ENCODE results near the gene SEMA3B. TPM values are rescaled to one million over a fixed set of nuclear protein-coding genes. Genes with fewer than 3 reads are reported as not detected.

Gene SEMA3B
- total RNA-seq, 5 donors from 2014 or later (not counting 1 experiment from before 2014, with no cell fraction given) = 0.33 to 2.5 (median 1.5) TPM

GRCh38 chr3:50289130-50289529 lies 20.2 kb downstream of the SEMA3B start:
- Histone ChIP-seq H3K27me3 (replicated peaks in 1 of 2; ENCODE audit: control insufficient read depth in 2 of 2, extremely low read depth in 1 of 2, insufficient read depth in 2 of 2, low read length in 1 of 2) (no peaks in the 10 kb centered on the region), H3K9me3 (no peaks in the 10 kb centered on the region), H3K36me3 (ENCODE audit: control insufficient read depth in 2 of 2, extremely low read depth in 1 of 2, insufficient read depth in 1 of 2, low read length in 1 of 2) (peaks cover 20 to 33% of the 10 kb centered on the region in 2 donors), H3K4me1 (ENCODE audit: control insufficient read depth in 1 of 2, extremely low read depth in 1 of 2, insufficient read depth in 2 of 2, low read length in 2 of 2) (peaks cover 5 to 26% of the 10 kb centered on the region in 2 experiments), H3K27ac (ENCODE audit: low read length) (no peak overlapping the region), H3K4me3 (ENCODE audit: control insufficient read depth in 1 of 2, extremely low read depth in 1 of 2, low read length in 1 of 2) (no peak overlapping the region)
- no peak for ATAC-seq (replicated peaks in 1 of 4)
- no CpG with 5 or more reads among the region's 6 CpGs for WGBS (ENCODE audit: insufficient coverage)
- CTCF ChIA-PET = no interaction called here
- H3K4me1 Mint-ChIP-seq = peaks cover 14 to 21% (median 17%) of the 10 kb centered on the region in 3 donors
- H3K27ac Mint-ChIP-seq = no peak overlapping the region
- no peak for DNase-seq
- POLR2A ChIA-PET = interaction anchor here in 1 of 2 donors (0.6 kb wide), 1 partner anchor 80 kb away, joined by 3 read pairs; no protein-coding TSS in a partner anchor
- no peaks in the 10 kb centered on the region for H3K27me3 Mint-ChIP-seq
- H3K4me3 Mint-ChIP-seq = peak overlapping the region in 1 of 3 donors; percentile 15
- peaks cover 9% of the 10 kb centered on the region for H3K36me3 Mint-ChIP-seq
- H3K9me3 Mint-ChIP-seq = no peaks in the 10 kb centered on the region

DNA sequence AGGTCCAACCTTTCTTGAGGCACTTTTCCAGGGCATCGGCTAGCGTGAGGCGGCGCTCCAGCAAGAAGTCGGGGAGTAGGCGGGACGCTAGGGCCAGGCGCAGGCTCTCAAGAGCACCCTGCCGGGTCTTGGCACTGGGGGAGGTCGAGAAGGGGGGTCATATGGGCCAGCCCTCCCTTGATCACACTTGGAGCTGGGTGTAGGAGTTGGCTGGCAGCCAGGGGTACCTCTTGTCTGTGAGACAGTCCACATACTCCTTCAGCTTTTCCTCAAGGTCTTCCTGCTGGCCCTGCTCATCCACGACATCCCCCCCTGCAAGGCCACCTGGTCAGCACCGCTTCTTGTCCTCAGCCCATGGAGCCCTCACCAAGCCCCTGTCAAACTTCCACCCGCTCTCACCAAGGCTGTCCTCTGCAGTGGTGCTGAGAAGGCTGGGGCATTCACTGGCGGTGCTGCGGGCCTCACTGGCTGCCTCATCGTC lies 21.3 kb downstream of the SEMA3B start:
- 96% methylated on average over 5 of the region's 16 CpGs for WGBS (ENCODE audit: insufficient coverage)
- Mint-ChIP-seq H3K4me1 (peaks cover 14 to 21% (median 17%) of the 10 kb centered on the region in 3 donors), H3K4me3 (peak overlapping the region; percentile 13 to 34 (median 15)), H3K36me3 (peaks cover 9% of the 10 kb centered on the region), H3K27me3 (no peaks in the 10 kb centered on the region), H3K9me3 (no peaks in the 10 kb centered on the region), H3K27ac (no peak overlapping the region)
- H3K4me1 ChIP-seq (ENCODE audit: control insufficient read depth in 1 of 2, extremely low read depth in 1 of 2, insufficient read depth in 2 of 2, low read length in 2 of 2) = peaks cover 5 to 26% of the 10 kb centered on the region in 2 experiments
- CTCF ChIA-PET = no interaction called here
- DNase-seq (no peak), ATAC-seq (replicated peaks in 1 of 4) (no peak)
- H3K4me3 ChIP-seq (ENCODE audit: control insufficient read depth in 1 of 2, extremely low read depth in 1 of 2, low read length in 1 of 2) = no peak overlapping the region
- no peaks in the 10 kb centered on the region for H3K27me3 ChIP-seq (replicated peaks in 1 of 2; ENCODE audit: control insufficient read depth in 2 of 2, extremely low read depth in 1 of 2, insufficient read depth in 2 of 2, low read length in 1 of 2)
- POLR2A ChIA-PET = no interaction called here
- H3K27ac ChIP-seq (ENCODE audit: low read length) = no peak overlapping the region
- peaks cover 20 to 33% of the 10 kb centered on the region in 2 donors for H3K36me3 ChIP-seq (ENCODE audit: control insufficient read depth in 2 of 2, extremely low read depth in 1 of 2, insufficient read depth in 1 of 2, low read length in 1 of 2)
- H3K9me3 ChIP-seq = no peaks in the 10 kb centered on the region

GRCh38 chr3:50292159-50293078 lies 23.5 kb downstream of the SEMA3B start, which contains the start of gene IFRD2:
TSS of gene IFRD2 (minus strand) at chr3:50292429. CDS start at chr3:50292274, 155 bp downstream.
- DNase-seq (peak; percentile 84 to 98 (median 96)), ATAC-seq (replicated peaks in 1 of 4) (peak; percentile 98 to 99 (median 99))
- Mint-ChIP-seq H3K27ac (peak within 1 kb of the TSS; percentile 95 to 97), H3K4me1 (peaks cover 14 to 25% (median 21%) of the 10 kb centered on the region in 3 donors), H3K9me3 (no peaks in the 10 kb centered on the region), H3K27me3 (no peaks in the 10 kb centered on the region), H3K4me3 (peak within 1 kb of the TSS; percentile 81 to 90 (median 85)), H3K36me3 (peaks cover 8% of the 10 kb centered on the region)
- ChIA-PET CTCF (interaction anchor here in 1 of 2 donors (0.6 to 0.7 kb wide), 2 partner anchors 46 to 52 kb away, joined by 3 read pairs; no protein-coding TSS in a partner anchor), POLR2A (no interaction called here)
- Histone ChIP-seq H3K27me3 (replicated peaks in 1 of 2; ENCODE audit: control insufficient read depth in 2 of 2, extremely low read depth in 1 of 2, insufficient read depth in 2 of 2, low read length in 1 of 2) (no peaks in the 10 kb centered on the region), H3K4me3 (ENCODE audit: control insufficient read depth in 1 of 2, extremely low read depth in 1 of 2, low read length in 1 of 2) (peak within 1 kb of the TSS; percentile 82 to 95), H3K9me3 (no peaks in the 10 kb centered on the region), H3K36me3 (ENCODE audit: control insufficient read depth in 2 of 2, extremely low read depth in 1 of 2, insufficient read depth in 1 of 2, low read length in 1 of 2) (peaks cover 14 to 32% of the 10 kb centered on the region in 2 donors), H3K27ac (ENCODE audit: low read length) (peak within 1 kb of the TSS; percentile 56), H3K4me1 (ENCODE audit: control insufficient read depth in 1 of 2, extremely low read depth in 1 of 2, insufficient read depth in 2 of 2, low read length in 2 of 2) (peaks cover 5 to 30% of the 10 kb centered on the region in 2 experiments)
- 1% methylated on average over 59 of the region's 67 CpGs for WGBS (ENCODE audit: insufficient coverage)

DNA sequence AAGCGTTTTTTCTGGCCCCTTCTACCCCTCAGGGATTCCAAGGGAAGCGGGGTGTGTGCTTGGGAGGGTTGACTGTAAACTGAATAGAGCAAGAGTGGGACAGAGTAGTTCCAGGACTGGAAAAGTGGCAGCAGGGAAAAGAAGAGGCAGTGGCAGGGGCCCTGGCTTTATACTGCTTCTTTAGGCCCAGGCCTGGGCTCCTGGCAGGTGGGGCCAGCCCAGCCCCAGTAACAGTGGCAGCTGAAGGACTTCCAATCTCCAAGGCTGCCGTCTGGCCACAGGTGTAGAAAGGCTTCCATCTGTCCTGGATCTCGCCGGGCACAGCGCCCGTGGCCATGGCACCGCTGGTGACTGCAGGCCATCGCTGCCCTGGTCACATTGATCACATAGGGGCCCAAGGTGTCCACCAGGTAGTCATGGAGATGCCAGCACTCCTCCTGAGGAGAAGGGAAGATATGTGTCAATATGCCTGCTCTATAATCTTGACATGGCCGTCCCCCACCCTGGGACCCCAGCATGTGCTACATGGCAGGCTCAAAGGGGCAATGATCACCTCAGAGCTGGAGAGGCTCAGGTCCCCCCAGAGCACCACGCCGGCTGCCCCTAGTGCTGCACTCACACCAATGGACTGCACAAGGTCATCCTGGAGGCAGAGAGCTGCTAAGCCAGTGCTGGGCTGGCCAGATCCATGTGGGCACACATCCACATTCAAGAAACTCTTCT lies 24.3 kb downstream of the SEMA3B start:
- peak overlapping the region; percentile 81 to 90 (median 85) for H3K4me3 Mint-ChIP-seq
- peaks cover 5% of the 10 kb centered on the region for H3K36me3 Mint-ChIP-seq
- Histone ChIP-seq H3K4me3 (ENCODE audit: control insufficient read depth in 1 of 2, extremely low read depth in 1 of 2, low read length in 1 of 2) (peak overlapping the region; percentile 36 to 95), H3K9me3 (no peaks in the 10 kb centered on the region), H3K27me3 (replicated peaks in 1 of 2; ENCODE audit: control insufficient read depth in 2 of 2, extremely low read depth in 1 of 2, insufficient read depth in 2 of 2, low read length in 1 of 2) (no peaks in the 10 kb centered on the region), H3K4me1 (ENCODE audit: control insufficient read depth in 1 of 2, extremely low read depth in 1 of 2, insufficient read depth in 2 of 2, low read length in 2 of 2) (peaks cover 6 to 38% of the 10 kb centered on the region in 2 experiments), H3K27ac (ENCODE audit: low read length) (peak overlapping the region; percentile 56), H3K36me3 (ENCODE audit: control insufficient read depth in 2 of 2, extremely low read depth in 1 of 2, insufficient read depth in 1 of 2, low read length in 1 of 2) (peaks cover 7 to 24% of the 10 kb centered on the region in 2 donors)
- 96% methylated on average over 10 of the region's 12 CpGs for WGBS (ENCODE audit: insufficient coverage)
- ATAC-seq (replicated peaks in 1 of 4) (no peak), DNase-seq (no peak)
- H3K27me3 Mint-ChIP-seq = no peaks in the 10 kb centered on the region
- CTCF ChIA-PET = no interaction called here
- peak overlapping the region; percentile 95 to 97 for H3K27ac Mint-ChIP-seq
- POLR2A ChIA-PET = no interaction called here
- peaks cover 17 to 31% (median 29%) of the 10 kb centered on the region in 3 donors for H3K4me1 Mint-ChIP-seq
- no peaks in the 10 kb centered on the region for H3K9me3 Mint-ChIP-seq

DNA sequence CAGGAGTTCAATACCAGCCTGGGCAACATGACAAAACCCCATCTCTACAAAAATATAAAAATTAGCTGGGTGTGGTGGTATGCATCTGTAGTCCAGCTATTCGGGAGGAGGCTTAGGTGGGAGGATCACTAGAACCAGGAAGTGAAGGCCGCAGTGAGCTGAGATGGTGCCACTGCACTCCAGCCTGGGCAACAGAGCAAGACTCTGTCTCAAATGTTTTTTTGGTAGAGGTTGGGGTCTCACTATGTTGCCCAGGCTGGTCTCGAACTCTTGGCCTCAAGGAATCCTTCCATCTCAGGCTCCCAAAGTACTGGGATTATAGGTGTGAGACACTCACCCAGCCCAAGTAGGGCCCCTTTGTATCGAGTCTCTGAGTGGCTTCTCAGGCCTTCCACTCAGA lies 25.1 kb downstream of the SEMA3B start:
- Histone ChIP-seq H3K9me3 (no peaks in the 10 kb centered on the region), H3K4me3 (ENCODE audit: control insufficient read depth in 1 of 2, extremely low read depth in 1 of 2, low read length in 1 of 2) (no peak overlapping the region), H3K27ac (ENCODE audit: low read length) (no peak overlapping the region), H3K36me3 (ENCODE audit: control insufficient read depth in 2 of 2, extremely low read depth in 1 of 2, insufficient read depth in 1 of 2, low read length in 1 of 2) (peaks cover 5 to 16% of the 10 kb centered on the region in 2 donors), H3K27me3 (replicated peaks in 1 of 2; ENCODE audit: control insufficient read depth in 2 of 2, extremely low read depth in 1 of 2, insufficient read depth in 2 of 2, low read length in 1 of 2) (no peaks in the 10 kb centered on the region), H3K4me1 (ENCODE audit: control insufficient read depth in 1 of 2, extremely low read depth in 1 of 2, insufficient read depth in 2 of 2, low read length in 2 of 2) (peaks cover 10 to 46% of the 10 kb centered on the region in 2 experiments)
- Mint-ChIP-seq H3K27ac (no peak overlapping the region), H3K36me3 (no peaks in the 10 kb centered on the region), H3K27me3 (no peaks in the 10 kb centered on the region), H3K4me1 (peaks cover 23 to 36% (median 35%) of the 10 kb centered on the region in 3 donors), H3K9me3 (no peaks in the 10 kb centered on the region), H3K4me3 (peak overlapping the region in 1 of 3 donors; percentile 90)
- ATAC-seq (replicated peaks in 1 of 4) = no peak
- DNase-seq = no peak
- WGBS (ENCODE audit: insufficient coverage) = 90% methylated on average over 2 of the region's 4 CpGs
- ChIA-PET CTCF (no interaction called here), POLR2A (no interaction called here)
